ENCODE data around the gene SLC35E4. TPM values are rescaled to one million over a fixed set of nuclear protein-coding genes. Genes with fewer than 3 reads are reported as not detected.

Gene SLC35E4
- total RNA-seq, 2 experiments from 2014 or later, result 3.0 TPM

DNA sequence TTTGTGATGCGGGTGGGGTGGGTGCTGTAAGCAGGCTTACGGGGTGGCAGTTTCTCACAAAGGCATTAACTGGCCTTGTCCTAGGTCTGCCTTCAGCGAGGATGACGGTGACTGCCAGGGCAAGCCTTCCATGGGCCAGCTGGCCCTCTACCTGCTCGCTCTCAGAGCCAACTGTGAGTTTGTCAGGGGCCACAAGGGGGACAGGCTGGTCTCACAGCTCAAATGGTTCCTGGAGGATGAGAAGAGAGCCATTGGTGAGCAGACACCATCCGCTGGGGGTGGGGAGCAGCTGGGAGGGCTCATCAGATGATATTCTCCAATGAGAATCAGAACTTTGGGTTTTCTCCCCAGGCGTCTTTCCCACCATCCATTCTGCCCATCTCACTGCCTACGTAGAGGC is 22.8 kb upstream of the SLC35E4 start:
- no peak for DNase-seq (ENCODE audit: low spot score)
- no TSS peak for BruUV-seq (replicated peaks)
- CTCF ChIA-PET (ENCODE audit: unreplicated experiment), result no interaction called here

DNA sequence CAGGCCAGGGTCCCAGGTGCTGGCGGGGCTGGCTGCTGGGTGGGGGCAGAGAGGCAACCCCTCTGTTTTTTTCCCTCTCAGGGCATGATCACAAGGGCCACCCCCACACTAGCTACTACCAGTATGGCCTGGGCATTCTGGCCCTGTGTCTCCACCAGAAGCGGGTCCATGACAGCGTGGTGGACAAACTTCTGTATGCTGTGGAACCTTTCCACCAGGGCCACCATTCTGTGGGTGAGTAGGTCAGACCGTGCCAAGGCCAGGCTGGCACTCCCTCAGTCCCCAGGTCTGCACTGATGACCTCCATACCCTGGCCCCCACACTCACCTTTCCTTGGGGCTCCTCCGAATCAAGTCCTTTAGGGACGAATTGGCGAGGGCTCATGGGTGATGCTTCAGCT is 21.3 kb upstream of the SLC35E4 start:
- no TSS peak for BruUV-seq (replicated peaks)
- Histone ChIP-seq H3K79me2 (ENCODE audit: insufficient read depth, low read depth, low read length) (no peaks in the 10 kb centered on the region), H3K36me3 (ENCODE audit: insufficient read depth, low read length) (no peaks in the 10 kb centered on the region), H3K4me2 (ENCODE audit: low read length) (no peak overlapping the region), H3K9me2 (ENCODE audit: insufficient read depth, low read length) (no peaks in the 10 kb centered on the region), H3K9me3 (ENCODE audit: low read length) (no peaks in the 10 kb centered on the region), H4K20me1 (ENCODE audit: insufficient read depth, low read length) (no peaks in the 10 kb centered on the region), H3K4me1 (ENCODE audit: insufficient read depth, low read length, poor library complexity, severe bottlenecking) (peaks cover 5% of the 10 kb centered on the region), H3K4me3 (ENCODE audit: low read depth, low read length, poor library complexity, severe bottlenecking) (no peak overlapping the region), H3K27ac (ENCODE audit: low read depth, low read length, poor library complexity, severe bottlenecking) (no peak overlapping the region), H2AFZ (ENCODE audit: low read length) (no peak overlapping the region)
- intact Hi-C loops (cut with micrococcal nuclease; ENCODE audit: unreplicated experiment), result no loop called here
- no peak for TF ChIP-seq EZH2phosphoT487 (IDR thresholded peaks at IDR 0.05; ENCODE audit: borderline replicate concordance, low read depth, low read length)
- TF ChIP-seq, protein P1, sequence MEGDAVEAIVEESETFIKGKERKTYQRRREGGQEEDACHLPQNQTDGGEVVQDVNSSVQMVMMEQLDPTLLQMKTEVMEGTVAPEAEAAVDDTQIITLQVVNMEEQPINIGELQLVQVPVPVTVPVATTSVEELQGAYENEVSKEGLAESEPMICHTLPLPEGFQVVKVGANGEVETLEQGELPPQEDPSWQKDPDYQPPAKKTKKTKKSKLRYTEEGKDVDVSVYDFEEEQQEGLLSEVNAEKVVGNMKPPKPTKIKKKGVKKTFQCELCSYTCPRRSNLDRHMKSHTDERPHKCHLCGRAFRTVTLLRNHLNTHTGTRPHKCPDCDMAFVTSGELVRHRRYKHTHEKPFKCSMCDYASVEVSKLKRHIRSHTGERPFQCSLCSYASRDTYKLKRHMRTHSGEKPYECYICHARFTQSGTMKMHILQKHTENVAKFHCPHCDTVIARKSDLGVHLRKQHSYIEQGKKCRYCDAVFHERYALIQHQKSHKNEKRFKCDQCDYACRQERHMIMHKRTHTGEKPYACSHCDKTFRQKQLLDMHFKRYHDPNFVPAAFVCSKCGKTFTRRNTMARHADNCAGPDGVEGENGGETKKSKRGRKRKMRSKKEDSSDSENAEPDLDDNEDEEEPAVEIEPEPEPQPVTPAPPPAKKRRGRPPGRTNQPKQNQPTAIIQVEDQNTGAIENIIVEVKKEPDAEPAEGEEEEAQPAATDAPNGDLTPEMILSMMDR (conservative IDR thresholded peaks at IDR 0.05; ENCODE audit: low read length), result no peak
- CTCF ChIA-PET (ENCODE audit: unreplicated experiment), result no interaction called here
- DNase-seq (ENCODE audit: low spot score), result no peak
- POLR2A ChIA-PET, result no interaction called here

More for the DNA sequence above, 22.8 kb upstream of the SLC35E4 start:
- Histone ChIP-seq H2AFZ (ENCODE audit: low read length) (no peak overlapping the region), H3K36me3 (ENCODE audit: insufficient read depth, low read length) (no peaks in the 10 kb centered on the region), H3K27ac (ENCODE audit: low read depth, low read length, poor library complexity, severe bottlenecking) (no peak overlapping the region), H3K4me3 (ENCODE audit: low read depth, low read length, poor library complexity, severe bottlenecking) (no peak overlapping the region), H3K4me2 (ENCODE audit: low read length) (no peak overlapping the region), H3K79me2 (ENCODE audit: insufficient read depth, low read depth, low read length) (no peaks in the 10 kb centered on the region), H3K9me2 (ENCODE audit: insufficient read depth, low read length) (no peaks in the 10 kb centered on the region), H3K9me3 (ENCODE audit: low read length) (no peaks in the 10 kb centered on the region), H4K20me1 (ENCODE audit: insufficient read depth, low read length) (no peaks in the 10 kb centered on the region), H3K4me1 (ENCODE audit: insufficient read depth, low read length, poor library complexity, severe bottlenecking) (peaks cover 13% of the 10 kb centered on the region)
- POLR2A ChIA-PET, result interaction anchor here (0.8 kb wide), 1 partner anchor 50 kb away, joined by 3 read pairs; no protein-coding TSS in a partner anchor
- TF ChIP-seq, protein P1 (conservative IDR thresholded peaks at IDR 0.05; ENCODE audit: low read length), result no peak
- no peak for TF ChIP-seq EZH2phosphoT487 (IDR thresholded peaks at IDR 0.05; ENCODE audit: borderline replicate concordance, low read depth, low read length)
- intact Hi-C loops (cut with micrococcal nuclease; ENCODE audit: unreplicated experiment), result no loop called here

- no TSS peak for BruUV-seq (replicated peaks)
- no peak for DNase-seq (ENCODE audit: low spot score)
- H3K9me3 ChIP-seq (ENCODE audit: low read length), result no peaks in the 10 kb centered on the region
- no peak overlapping the region for H3K27ac ChIP-seq (ENCODE audit: low read depth, low read length, poor library complexity, severe bottlenecking)
- H3K4me1 ChIP-seq (ENCODE audit: insufficient read depth, low read length, poor library complexity, severe bottlenecking), result no peaks in the 10 kb centered on the region
- H3K36me3 ChIP-seq (ENCODE audit: insufficient read depth, low read length), result no peaks in the 10 kb centered on the region
- CTCF ChIA-PET (ENCODE audit: unreplicated experiment), result no interaction called here
- POLR2A ChIA-PET, result no interaction called here
- TF ChIP-seq, protein P1 (conservative IDR thresholded peaks at IDR 0.05; ENCODE audit: low read length), result no peak
- no peak for TF ChIP-seq EZH2phosphoT487 (IDR thresholded peaks at IDR 0.05; ENCODE audit: borderline replicate concordance, low read depth, low read length)
- no peak overlapping the region for H2AFZ ChIP-seq (ENCODE audit: low read length)
- intact Hi-C loops (cut with micrococcal nuclease; ENCODE audit: unreplicated experiment), result no loop called here
- no peaks in the 10 kb centered on the region for H3K9me2 ChIP-seq (ENCODE audit: insufficient read depth, low read length)
- no peaks in the 10 kb centered on the region for H3K79me2 ChIP-seq (ENCODE audit: insufficient read depth, low read depth, low read length)
- no peak overlapping the region for H3K4me2 ChIP-seq (ENCODE audit: low read length)
- no peak overlapping the region for H3K4me3 ChIP-seq (ENCODE audit: low read depth, low read length, poor library complexity, severe bottlenecking)
- H4K20me1 ChIP-seq (ENCODE audit: insufficient read depth, low read length), result no peaks in the 10 kb centered on the region
Measured at GRCh38 chr22:30614879-30615278, 20.7 kb upstream of the SLC35E4 start.
